GM23248 (cell line): ENCODE measurements around the gene FKBP9. TPM values are rescaled to one million over a fixed set of nuclear protein-coding genes. Genes with fewer than 3 reads are reported as not detected.
"Not testable (repeated sequence)": the region's sequence is repeated elsewhere in the genome, so short reads cannot be mapped to it uniquely, and the experiment has no call there.

ENCODE experiments used
- DNase-seq: peaks from one replicate; pipeline ENCODE4 v3.0.0-alpha.2; 2015
- H2AFZ ChIP-seq: fragments of 200-600 bp; sonication (generic); 2 replicates; pipeline ENCODE4 v1.6.1; 2016; ENCODE audit warnings: antibody characterized with exemption
- H3F3A ChIP-seq: fragments of 200-600 bp; sonication (generic); 2 replicates; pipeline ENCODE4 v1.6.1; 2016; ENCODE audit warnings: mild to moderate bottlenecking, antibody characterized with exemption, mixed run types; ENCODE audit not compliant: insufficient read depth
- H3K27ac ChIP-seq: fragments of 200-600 bp; sonication (generic); 2 replicates; pipeline ENCODE4 v1.5.1; 2016; ENCODE audit warnings: mild to moderate bottlenecking
- H3K27me3 ChIP-seq: fragments of 200-600 bp; sonication (generic); replicated peaks from 2 replicates; pipeline ENCODE4 v1.6.1; 2016; ENCODE audit warnings: mild to moderate bottlenecking; ENCODE audit not compliant: insufficient read depth
- H3K36me3 ChIP-seq: fragments of 200-600 bp; sonication (generic); 2 replicates; pipeline ENCODE4 v1.6.1; 2016; ENCODE audit warnings: low read depth, mild to moderate bottlenecking
- H3K4me1 ChIP-seq: fragments of 200-600 bp; sonication (generic); 2 replicates; pipeline ENCODE4 v1.6.1; 2016; ENCODE audit warnings: mild to moderate bottlenecking; ENCODE audit not compliant: insufficient read depth
- H3K4me2 ChIP-seq: fragments of 200-600 bp; sonication (generic); one replicate; pipeline ENCODE4 v1.6.1; 2016; ENCODE audit warnings: mild to moderate bottlenecking; ENCODE audit not compliant: unreplicated experiment
- H3K4me3 ChIP-seq: fragments of 200-600 bp; sonication (generic); 2 replicates; pipeline ENCODE4 v1.5.1; 2016; ENCODE audit warnings: mild to moderate bottlenecking
- H3K79me2 ChIP-seq: fragments of 200-600 bp; sonication (generic); 2 replicates; pipeline ENCODE4 v1.6.1; 2016; ENCODE audit warnings: mild to moderate bottlenecking; ENCODE audit not compliant: insufficient read depth
- H3K9ac ChIP-seq: fragments of 200-600 bp; sonication (generic); 2 replicates; pipeline ENCODE4 v1.6.1; 2016; ENCODE audit warnings: mild to moderate bottlenecking
- H3K9me2 ChIP-seq: fragments of 200-600 bp; sonication (generic); 2 replicates; pipeline ENCODE4 v1.6.1; 2016; ENCODE audit warnings: mixed run types, mild to moderate bottlenecking, moderate library complexity; ENCODE audit not compliant: insufficient read depth
- H3K9me3 ChIP-seq: fragments of 200-600 bp; sonication (generic); one replicate; pipeline ENCODE4 v1.6.1; 2017; ENCODE audit warnings: low read depth
- H4K20me1 ChIP-seq: fragments of 200-600 bp; sonication (generic); 2 replicates; pipeline ENCODE4 v1.6.0; 2016; ENCODE audit not compliant: insufficient read depth
- EZH2 ChIP-seq: fragments of 200-600 bp; sonication (generic); IDR thresholded peaks from 2 replicates; pipeline ENCODE4 v1.6.1; 2018; ENCODE audit warnings: antibody characterized with exemption, mild to moderate bottlenecking; ENCODE audit not compliant: insufficient read depth, poor library complexity, severe bottlenecking
- EZH2phosphoT487 ChIP-seq: fragments of 200-600 bp; sonication (generic); IDR thresholded peaks from 2 replicates; pipeline ENCODE4 v1.6.1; 2018; ENCODE audit warnings: antibody characterized with exemption, moderate library complexity, mild to moderate bottlenecking, low read depth; ENCODE audit not compliant: insufficient read depth
- WGBS, 2 experiments: methylation state at CpG; one replicate each; pipeline ENCODE4 v1.1.6; 2015 to 2017; ENCODE audit warnings: low lambda C conversion rate in 2 of 2, low coverage in 1 of 2; ENCODE audit errors: missing lambda C conversion rate in 2 of 2; 5-methylcytosine and 5-hydroxymethylcytosine counted together
- in situ Hi-C: fragments of 300-500 bp; cut with MboI; formaldehyde crosslinking; loops from 2 replicates; pipeline ENCODE4 v1.15.0; 2020
- polyA plus RNA-seq: library from polyadenylated mRNA; unstranded; fragments of >200 nt; fragmentation: Nextera tagmentation; extraction: Ambion mirVana; gene quantifications from 2 replicates; pipeline ENCODE4 v1.2.1, GENCODE V29; 2016
- total RNA-seq: library from RNA; depleted of rRNA; stranded (reverse); fragments of >200 nt; shearing (Covaris generic); gene quantifications from 2 replicates; pipeline ENCODE4 v1.2.3, GENCODE V29; 2014

The FKBP9 gene
- total and polyA plus RNA-seq, 2 experiments from 2014 or later: 350 to 556 TPM

DNA sequence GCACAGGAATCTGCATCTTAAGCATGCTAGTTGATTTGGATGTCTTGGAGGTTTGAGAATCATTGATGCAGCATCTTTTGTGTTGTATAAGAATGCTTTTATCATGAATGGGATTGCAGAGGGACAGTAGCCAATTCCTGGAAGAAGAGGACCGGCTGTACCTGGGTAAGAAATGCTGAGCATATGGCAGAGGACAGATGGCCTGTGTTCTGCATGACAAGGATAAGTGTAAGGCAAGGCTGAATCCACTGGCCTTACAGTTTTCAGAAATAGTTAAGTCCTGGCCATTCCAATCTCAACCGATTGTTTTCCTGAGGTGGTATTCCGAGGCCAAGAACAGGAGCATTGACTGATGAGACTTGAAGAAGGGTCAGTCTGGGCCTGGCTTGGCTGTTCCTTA is 41.2 kb upstream of the FKBP9 start:
- H3K9me3 ChIP-seq: no peaks in the 10 kb centered on the region
- H2AFZ ChIP-seq: no peak overlapping the region
- no peak overlapping the region for H3K4me2 ChIP-seq
- no peak overlapping the region for H3K27ac ChIP-seq
- no peaks in the 10 kb centered on the region for H4K20me1 ChIP-seq
- peaks cover 56% of the 10 kb centered on the region for H3K36me3 ChIP-seq
- H3K9me2 ChIP-seq: no peaks in the 10 kb centered on the region
- TF ChIP-seq EZH2 (no peak), EZH2phosphoT487 (no peak)
- 0 out of 2 replicates have a peak, but pooled peaks cover 2% of the 10 kb centered on the region for H3K79me2 ChIP-seq
- no peak overlapping the region for H3K4me3 ChIP-seq
- in situ Hi-C loops: no loop called here
- WGBS, 2 experiments: 91 to 95% methylated on average over 3 of the region's 3 CpGs
- no peak overlapping the region for H3K9ac ChIP-seq
- no peak for DNase-seq
- peaks cover 11% of the 10 kb centered on the region; the same call in 1 of the 2 replicates for H3F3A ChIP-seq
- H3K27me3 ChIP-seq: no peaks in the 10 kb centered on the region
- no peaks in the 10 kb centered on the region for H3K4me1 ChIP-seq

DNA sequence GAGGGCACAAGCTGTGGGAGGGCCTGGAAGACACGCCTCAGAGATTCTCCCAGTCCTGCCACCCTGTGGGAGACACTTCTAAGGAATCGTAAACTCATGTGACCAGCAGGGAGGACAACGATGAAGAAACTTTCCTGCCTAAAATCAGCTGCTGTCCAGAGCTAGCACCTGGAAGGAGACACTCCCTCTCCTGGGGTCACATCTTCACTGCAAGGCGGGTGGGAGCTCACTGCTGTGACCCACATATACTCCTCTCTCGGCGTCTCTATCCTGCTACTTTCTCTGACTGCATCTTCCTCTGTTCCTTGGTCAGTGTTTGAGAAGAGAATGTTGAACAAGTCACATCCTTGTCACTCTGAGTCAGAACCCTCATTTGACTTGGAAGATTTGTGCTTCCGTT is 40.2 kb upstream of the FKBP9 start:
- H3K9me3 ChIP-seq, H4K20me1 ChIP-seq, H3K4me1 ChIP-seq, H3K9me2 ChIP-seq, DNase-seq, H3K4me3 ChIP-seq, H3K27me3 ChIP-seq, H3K4me2 ChIP-seq, H3F3A ChIP-seq, H3K79me2 ChIP-seq, H3K27ac ChIP-seq, in situ Hi-C loops, H3K9ac ChIP-seq, H2AFZ ChIP-seq: not testable (repeated sequence)
- 87 to 92% methylated on average over 3 to 4 of the region's 7 CpGs for WGBS, 2 experiments
- H3K36me3 ChIP-seq: peaks cover 66% of the 10 kb centered on the region

- Histone ChIP-seq H3K9me3 (no peaks in the 10 kb centered on the region), H4K20me1 (no peaks in the 10 kb centered on the region), H3K79me2 (peaks cover 46% of the 10 kb centered on the region), H3K4me1 (peaks cover 8% of the 10 kb centered on the region; the same call in 1 of the 2 replicates), H3F3A (peaks cover 24% of the 10 kb centered on the region; the same call in 1 of the 2 replicates), H3K9ac (no peak overlapping the region), H3K4me2 (no peak overlapping the region), H3K4me3 (no peak overlapping the region), H3K36me3 (peaks cover 75% of the 10 kb centered on the region), H3K27ac (peak overlapping the region; percentile 30), H3K27me3 (no peaks in the 10 kb centered on the region), H2AFZ (no peak overlapping the region), H3K9me2 (no peaks in the 10 kb centered on the region)
- TF ChIP-seq EZH2 (no peak), EZH2phosphoT487 (no peak)
- 46 to 55% methylated on average over 2 of the region's 2 CpGs for WGBS, 2 experiments
- in situ Hi-C loops: no loop called here
- peak; percentile 68 for DNase-seq
These were observed 35.3 kb upstream of the FKBP9 start for GRCh38 chr7:32921896-32922295.

- H4K20me1 ChIP-seq: peaks cover 6% of the 10 kb centered on the region; the same call in 1 of the 2 replicates
- no peaks in the 10 kb centered on the region for H3K4me1 ChIP-seq
- H3K4me2 ChIP-seq: no peak overlapping the region
- no peaks in the 10 kb centered on the region for H3K9me2 ChIP-seq
- in situ Hi-C loops: no loop called here
- H3K27ac ChIP-seq: no peak overlapping the region
- no peaks in the 10 kb centered on the region for H3K27me3 ChIP-seq
- H3K79me2 ChIP-seq: peaks cover 91% of the 10 kb centered on the region
- H3K36me3 ChIP-seq: peaks cover 53% of the 10 kb centered on the region
- H3K9ac ChIP-seq: no peak overlapping the region
- DNase-seq: no peak
- TF ChIP-seq EZH2phosphoT487: no peak
- TF ChIP-seq EZH2: no peak
- H3K9me3 ChIP-seq: no peaks in the 10 kb centered on the region
- no peak overlapping the region for H2AFZ ChIP-seq
- 95 to 98% methylated on average over 2 of the region's 2 CpGs for WGBS, 2 experiments
- no peak overlapping the region for H3K4me3 ChIP-seq
- peaks cover 10% of the 10 kb centered on the region; the same call in 1 of the 2 replicates for H3F3A ChIP-seq
These were observed 28.4 kb upstream of the FKBP9 start for GRCh38 chr7:32928785-32929298.
